Neural cell (in vitro differentiated cells): ENCODE measurements around the gene TXN2. TPM values are rescaled to one million over a fixed set of nuclear protein-coding genes. Genes with fewer than 3 reads are reported as not detected.

Experiments
- H2AFZ ChIP-seq: fragments of 200-600, 300-800 bp; sonication (generic), shearing (Covaris generic); 2 replicates; pipeline ENCODE4 v1.6.0; 2014; ENCODE audit warnings: low read depth, mild to moderate bottlenecking, antibody characterized with exemption, low read length, moderate library complexity
- H3F3A ChIP-seq: fragments of 200-600 bp; shearing (Covaris generic); 2 replicates; pipeline ENCODE4 v1.6.1; 2016; ENCODE audit warnings: mild to moderate bottlenecking, moderate library complexity, mixed read lengths, antibody characterized with exemption, low read length; ENCODE audit not compliant: insufficient read depth, poor library complexity, severe bottlenecking
- H3K27ac ChIP-seq: fragments of 200-600, 300-800 bp; sonication (generic), shearing (Covaris generic); 2 replicates; pipeline ENCODE4 v1.5.1; 2014; ENCODE audit warnings: mild to moderate bottlenecking, low read length, moderate library complexity
- H3K27me3 ChIP-seq: fragments of 300-800, 200-600 bp; sonication (generic), shearing (Covaris generic); 2 replicates; pipeline ENCODE4 v1.6.0; 2014; ENCODE audit warnings: mild to moderate bottlenecking, low read depth, low read length, moderate library complexity; ENCODE audit not compliant: insufficient read depth
- H3K36me3 ChIP-seq: fragments of 300-800, 200-600 bp; sonication (generic), shearing (Covaris generic); 2 replicates; pipeline ENCODE4 v1.5.1; 2014; ENCODE audit warnings: mild to moderate bottlenecking, antibody characterized with exemption, low read length, moderate library complexity; ENCODE audit not compliant: insufficient read depth
- H3K4me2 ChIP-seq: fragments of 300-800, 200-600 bp; sonication (generic), shearing (Covaris generic); 2 replicates; pipeline ENCODE4 v1.6.0; 2014; ENCODE audit warnings: mild to moderate bottlenecking, low read length
- H3K4me3 ChIP-seq: fragments of 300-800, 200-600 bp; sonication (generic), shearing (Covaris generic); 2 replicates; pipeline ENCODE4 v1.5.1; 2014; ENCODE audit warnings: mild to moderate bottlenecking, low read length, moderate library complexity
- H3K79me2 ChIP-seq: fragments of 200-600 bp; shearing (Covaris generic); replicated peaks from 2 replicates; pipeline ENCODE4 v1.6.0; 2014; ENCODE audit warnings: mild to moderate bottlenecking, low read length, moderate library complexity; ENCODE audit not compliant: insufficient read depth
- H3K9ac ChIP-seq: fragments of 300-800, 200-600 bp; sonication (generic), shearing (Covaris generic); 2 replicates; pipeline ENCODE4 v1.6.1; 2016; ENCODE audit warnings: mild to moderate bottlenecking, low read length, mixed read lengths
- H3K9me2 ChIP-seq: fragments of 200-600 bp; shearing (Covaris generic); 2 replicates; pipeline ENCODE4 v1.6.1; 2016; ENCODE audit warnings: mild to moderate bottlenecking, low read length, mixed read lengths; ENCODE audit not compliant: insufficient read depth
- H3K9me3 ChIP-seq: fragments of 200-600, 300-800 bp; sonication (generic), shearing (Covaris generic); 2 replicates; pipeline ENCODE4 v1.6.1; 2016; ENCODE audit warnings: mild to moderate bottlenecking, mixed run types, low read length, moderate library complexity, mixed read lengths
- H4K20me1 ChIP-seq: fragments of 200-600 bp; shearing (Covaris generic); 2 replicates; pipeline ENCODE4 v1.6.1; 2016; ENCODE audit warnings: mild to moderate bottlenecking, mixed run types; ENCODE audit not compliant: insufficient read depth
- EP300 ChIP-seq: fragments of 450-650 bp; conservative IDR thresholded peaks from 2 replicates; pipeline ENCODE4 v1.6.1; 2014; ENCODE audit warnings: antibody characterized with exemption, mild to moderate bottlenecking, moderate library complexity; ENCODE audit not compliant: poor library complexity, severe bottlenecking
- MXI1 ChIP-seq: fragments of 450-650 bp; conservative IDR thresholded peaks from 2 replicates; pipeline ENCODE4 v1.6.1; 2014; ENCODE audit warnings: antibody characterized with exemption, mild to moderate bottlenecking; ENCODE audit not compliant: poor library complexity, severe bottlenecking
- POLR2AphosphoS5 ChIP-seq: IDR thresholded peaks from 2 replicates; pipeline ENCODE4 v1.6.1; 2012
- RAD21 ChIP-seq: fragments of 450-650 bp; conservative IDR thresholded peaks from 2 replicates; pipeline ENCODE4 v1.6.1; 2014; ENCODE audit warnings: antibody characterized with exemption, mild to moderate bottlenecking, moderate library complexity
- SMC3 ChIP-seq: fragments of 450-650 bp; conservative IDR thresholded peaks from 2 replicates; pipeline ENCODE4 v1.6.1; 2014; ENCODE audit warnings: antibody characterized with exemption, mild to moderate bottlenecking, moderate library complexity; ENCODE audit not compliant: poor library complexity
- TAF1 ChIP-seq: IDR thresholded peaks from 2 replicates; pipeline ENCODE4 v1.6.1; 2012; ENCODE audit warnings: low read depth
- polyA plus RNA-seq: library from polyadenylated mRNA; depleted of rRNA; stranded (reverse); fragments of >200 nt; gene quantifications from 2 replicates; pipeline ENCODE4 v1.2.3, GENCODE V29; 2014
- TF ChIP-seq, protein P1 (sequence below): fragments of 450-650 bp; IDR thresholded peaks from 2 replicates; pipeline ENCODE4 v1.5.1; 2014; ENCODE audit warnings: antibody characterized with exemption, mild to moderate bottlenecking, moderate library complexity; ENCODE audit not compliant: poor library complexity, severe bottlenecking
- TF ChIP-seq, protein P2 (sequence below): IDR thresholded peaks from 2 replicates; pipeline ENCODE4 v1.6.1; 2012; ENCODE audit warnings: borderline replicate concordance

Gene TXN2
- polyA plus RNA-seq, 1 donor from 2014 or later = 26.2 TPM

DNA sequence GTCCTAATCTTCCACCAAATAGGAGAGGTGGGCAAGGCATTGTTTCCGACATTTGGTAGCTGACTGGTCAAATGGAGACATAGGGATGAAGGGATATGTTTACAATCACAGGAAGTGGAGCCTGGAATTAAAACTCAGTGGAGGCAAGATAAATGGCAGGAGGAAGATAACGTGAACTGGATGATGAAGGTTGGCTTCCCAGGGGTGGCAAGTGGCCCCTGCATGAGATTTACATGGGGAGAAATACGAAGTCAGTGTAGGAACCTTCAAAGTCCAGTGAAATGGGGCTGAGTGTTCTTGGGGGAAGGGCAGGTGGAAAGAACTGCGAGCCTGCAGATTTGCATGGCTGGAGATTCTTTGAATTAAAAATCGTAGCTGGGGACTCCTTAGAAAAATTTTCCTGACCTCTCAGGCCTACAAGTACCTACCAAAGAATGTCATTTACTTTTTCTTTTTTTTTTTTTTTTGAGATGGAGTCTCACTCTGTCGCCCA lies 26.1 kb upstream of the TXN2 start:
- peak overlapping the region; percentile 68 for H3K4me2 ChIP-seq
- no peaks in the 10 kb centered on the region for H4K20me1 ChIP-seq
- peak overlapping the region; percentile 48 for H3K9ac ChIP-seq
- TF ChIP-seq, protein P1, sequence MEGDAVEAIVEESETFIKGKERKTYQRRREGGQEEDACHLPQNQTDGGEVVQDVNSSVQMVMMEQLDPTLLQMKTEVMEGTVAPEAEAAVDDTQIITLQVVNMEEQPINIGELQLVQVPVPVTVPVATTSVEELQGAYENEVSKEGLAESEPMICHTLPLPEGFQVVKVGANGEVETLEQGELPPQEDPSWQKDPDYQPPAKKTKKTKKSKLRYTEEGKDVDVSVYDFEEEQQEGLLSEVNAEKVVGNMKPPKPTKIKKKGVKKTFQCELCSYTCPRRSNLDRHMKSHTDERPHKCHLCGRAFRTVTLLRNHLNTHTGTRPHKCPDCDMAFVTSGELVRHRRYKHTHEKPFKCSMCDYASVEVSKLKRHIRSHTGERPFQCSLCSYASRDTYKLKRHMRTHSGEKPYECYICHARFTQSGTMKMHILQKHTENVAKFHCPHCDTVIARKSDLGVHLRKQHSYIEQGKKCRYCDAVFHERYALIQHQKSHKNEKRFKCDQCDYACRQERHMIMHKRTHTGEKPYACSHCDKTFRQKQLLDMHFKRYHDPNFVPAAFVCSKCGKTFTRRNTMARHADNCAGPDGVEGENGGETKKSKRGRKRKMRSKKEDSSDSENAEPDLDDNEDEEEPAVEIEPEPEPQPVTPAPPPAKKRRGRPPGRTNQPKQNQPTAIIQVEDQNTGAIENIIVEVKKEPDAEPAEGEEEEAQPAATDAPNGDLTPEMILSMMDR = no peak
- TF ChIP-seq, protein P2, sequence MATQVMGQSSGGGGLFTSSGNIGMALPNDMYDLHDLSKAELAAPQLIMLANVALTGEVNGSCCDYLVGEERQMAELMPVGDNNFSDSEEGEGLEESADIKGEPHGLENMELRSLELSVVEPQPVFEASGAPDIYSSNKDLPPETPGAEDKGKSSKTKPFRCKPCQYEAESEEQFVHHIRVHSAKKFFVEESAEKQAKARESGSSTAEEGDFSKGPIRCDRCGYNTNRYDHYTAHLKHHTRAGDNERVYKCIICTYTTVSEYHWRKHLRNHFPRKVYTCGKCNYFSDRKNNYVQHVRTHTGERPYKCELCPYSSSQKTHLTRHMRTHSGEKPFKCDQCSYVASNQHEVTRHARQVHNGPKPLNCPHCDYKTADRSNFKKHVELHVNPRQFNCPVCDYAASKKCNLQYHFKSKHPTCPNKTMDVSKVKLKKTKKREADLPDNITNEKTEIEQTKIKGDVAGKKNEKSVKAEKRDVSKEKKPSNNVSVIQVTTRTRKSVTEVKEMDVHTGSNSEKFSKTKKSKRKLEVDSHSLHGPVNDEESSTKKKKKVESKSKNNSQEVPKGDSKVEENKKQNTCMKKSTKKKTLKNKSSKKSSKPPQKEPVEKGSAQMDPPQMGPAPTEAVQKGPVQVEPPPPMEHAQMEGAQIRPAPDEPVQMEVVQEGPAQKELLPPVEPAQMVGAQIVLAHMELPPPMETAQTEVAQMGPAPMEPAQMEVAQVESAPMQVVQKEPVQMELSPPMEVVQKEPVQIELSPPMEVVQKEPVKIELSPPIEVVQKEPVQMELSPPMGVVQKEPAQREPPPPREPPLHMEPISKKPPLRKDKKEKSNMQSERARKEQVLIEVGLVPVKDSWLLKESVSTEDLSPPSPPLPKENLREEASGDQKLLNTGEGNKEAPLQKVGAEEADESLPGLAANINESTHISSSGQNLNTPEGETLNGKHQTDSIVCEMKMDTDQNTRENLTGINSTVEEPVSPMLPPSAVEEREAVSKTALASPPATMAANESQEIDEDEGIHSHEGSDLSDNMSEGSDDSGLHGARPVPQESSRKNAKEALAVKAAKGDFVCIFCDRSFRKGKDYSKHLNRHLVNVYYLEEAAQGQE = no peak
- no peak for TF ChIP-seq MXI1
- no peak for TF ChIP-seq POLR2AphosphoS5
- no peak for TF ChIP-seq TAF1
- H3F3A ChIP-seq = no peaks in the 10 kb centered on the region
- H3K9me3 ChIP-seq = no peaks in the 10 kb centered on the region
- no peaks in the 10 kb centered on the region for H3K79me2 ChIP-seq
- no peaks in the 10 kb centered on the region for H3K27me3 ChIP-seq
- H3K4me3 ChIP-seq = peak overlapping the region; percentile 68
- peaks cover 4% of the 10 kb centered on the region for H3K36me3 ChIP-seq
- H3K27ac ChIP-seq = peak overlapping the region; percentile 34
- H2AFZ ChIP-seq = peak overlapping the region; percentile 6
- no peaks in the 10 kb centered on the region for H3K9me2 ChIP-seq

DNA sequence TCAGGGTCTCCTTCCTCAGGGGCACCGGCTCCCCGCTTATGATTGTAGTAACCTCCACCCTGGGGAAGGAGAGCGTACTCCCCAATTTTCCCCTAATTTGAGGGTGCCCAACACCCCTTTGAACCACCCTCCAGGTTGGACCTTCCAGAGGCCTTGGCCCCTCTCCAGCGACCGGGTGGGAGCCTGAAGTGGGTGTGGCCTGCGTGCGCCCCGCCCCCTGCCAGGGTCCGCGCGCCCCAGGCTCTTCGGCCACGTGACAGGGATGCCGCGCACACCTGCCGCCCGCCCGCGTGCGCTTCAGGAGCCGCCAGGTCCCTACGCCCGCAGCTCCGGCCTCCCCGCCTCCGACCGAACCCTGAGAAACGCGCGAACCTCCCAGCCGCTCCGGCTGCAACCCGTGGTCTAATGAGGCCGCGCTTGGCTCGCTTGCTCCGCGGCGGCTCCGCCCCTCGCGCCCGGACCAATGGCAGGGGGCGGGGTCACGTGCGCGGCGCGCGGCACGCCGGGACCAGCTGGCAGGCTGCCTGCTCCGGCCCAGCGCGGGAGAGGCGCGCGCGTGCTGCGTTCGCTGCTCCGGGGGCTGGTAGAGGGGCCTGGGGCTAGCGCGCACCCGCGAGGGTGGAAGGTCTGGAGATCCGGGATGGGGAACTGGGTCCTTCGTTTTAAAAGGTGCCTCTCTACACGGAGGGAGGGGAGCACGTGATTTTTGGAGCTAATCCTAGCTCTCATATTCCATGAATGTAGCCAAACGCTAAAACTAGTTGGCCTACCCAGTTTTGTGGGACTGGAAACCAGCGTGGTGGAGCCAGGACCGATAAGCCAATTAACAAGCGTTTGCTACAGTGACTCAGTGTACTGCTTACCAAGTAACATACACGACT lies 25.4 kb upstream of the TXN2 start, which contains the start of gene FOXRED2:
Gene FOXRED2, minus strand, starts transcription at position 404 of the 881 bp plus-strand sequence. CDS start 618 bp downstream, outside the sequence.
- peak within 1 kb of the TSS; percentile 68 for H3K4me2 ChIP-seq
- peak within 1 kb of the TSS; percentile 45 for H2AFZ ChIP-seq
- H3K9me2 ChIP-seq = no peaks in the 10 kb centered on the region
- peak within 1 kb of the TSS; percentile 58 for H3K27ac ChIP-seq
- no peaks in the 10 kb centered on the region for H4K20me1 ChIP-seq
- peak within 1 kb of the TSS; percentile 68 for H3K4me3 ChIP-seq
- no peaks in the 10 kb centered on the region for H3K9me3 ChIP-seq
- H3K79me2 ChIP-seq = no peaks in the 10 kb centered on the region
- no peaks in the 10 kb centered on the region for H3F3A ChIP-seq
- TF ChIP-seq, protein P1 = peak; percentile 18
- TF ChIP-seq, protein P2 = no peak
- peak; percentile 46 for TF ChIP-seq TAF1
- peak; percentile 90 for TF ChIP-seq MXI1
- TF ChIP-seq EP300 = peak; percentile 44
- TF ChIP-seq SMC3 = no peak
- TF ChIP-seq RAD21 = no peak
- peak; percentile 73 for TF ChIP-seq POLR2AphosphoS5
- peaks cover 4% of the 10 kb centered on the region for H3K36me3 ChIP-seq
- peak within 1 kb of the TSS; percentile 48 for H3K9ac ChIP-seq
- H3K27me3 ChIP-seq = no peaks in the 10 kb centered on the region
